Stimulated activated CD8-positive, alpha-beta memory T cell treated with anti-CD3 and anti-CD28 coated beads, Interleukin-4, amount 100 ng/mL, for 1 hour (primary cell): ENCODE measurements around the gene PUS3.
A peak's percentile ranks its signal among the peaks of the same experiment; 100 is the strongest.
"Not testable (repeated sequence)": the region's sequence is repeated elsewhere in the genome, so short reads cannot be mapped to it uniquely, and the experiment has no call there.

Experiments
- DNase-seq, 2 donors: peaks; one replicate each; pipeline ENCODE4 v3.0.0-alpha.2; 2020; ENCODE audit warnings: low read depth in 2 of 2, low spot score in 1 of 2

PUS3 gene

DNA sequence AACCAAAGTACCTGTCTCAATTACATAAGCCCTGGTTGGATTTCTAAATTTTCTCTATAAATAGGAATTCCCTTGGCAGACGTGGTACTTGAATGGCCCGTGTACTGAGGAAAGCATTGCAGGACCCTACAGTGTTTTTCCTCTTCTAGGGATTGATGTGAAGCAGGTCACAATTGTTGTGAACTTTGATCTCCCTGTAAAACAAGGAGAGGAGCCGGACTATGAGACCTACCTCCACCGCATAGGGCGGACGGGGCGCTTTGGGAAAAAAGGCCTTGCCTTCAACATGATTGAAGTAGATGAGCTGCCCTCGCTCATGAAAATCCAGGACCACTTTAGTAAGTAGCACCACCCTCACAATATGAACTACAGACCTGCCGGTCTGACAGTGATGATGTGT, 18.0 kb upstream of the PUS3 start:
- no peak for DNase-seq

DNA sequence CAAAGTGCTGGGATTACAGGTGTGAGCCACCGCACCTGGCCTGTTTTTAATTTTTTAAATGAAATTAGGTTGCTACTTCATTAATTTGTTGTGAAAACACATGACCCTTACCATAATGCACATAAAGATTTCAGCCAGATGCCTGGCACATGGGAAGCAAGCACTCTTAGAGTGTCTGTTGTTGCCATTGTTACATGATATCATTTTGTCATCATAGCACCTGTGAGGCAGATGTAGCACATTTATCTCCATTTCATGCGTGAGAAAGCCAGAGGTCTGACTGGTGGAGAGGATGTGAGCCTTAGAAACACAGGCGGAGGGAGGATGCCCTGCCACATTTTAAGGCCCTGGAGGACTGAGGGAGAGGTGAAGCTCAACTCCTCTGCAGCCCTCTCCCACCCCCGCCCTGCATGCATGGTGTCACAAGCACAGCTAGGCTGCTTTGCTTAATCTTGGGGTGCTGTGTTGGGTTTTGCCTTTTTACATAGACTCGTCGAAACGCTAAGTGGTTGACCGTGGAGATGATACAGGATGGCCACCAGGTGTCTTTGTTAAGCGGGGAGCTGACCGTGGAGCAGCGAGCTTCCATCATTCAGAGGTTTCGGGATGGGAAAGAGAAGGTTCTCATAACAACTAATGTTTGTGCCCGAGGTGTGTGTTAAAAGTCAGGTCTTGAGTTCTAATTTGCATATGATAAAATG, 15.3 kb upstream of the PUS3 start:
- no peak for DNase-seq

- no peak for DNase-seq
Observed at GRCh38 chr11:125916683-125917347, 13.8 kb upstream of the PUS3 start.

- not testable (repeated sequence) for DNase-seq
Observed at GRCh38 chr11:125914601-125915000, 11.6 kb upstream of the PUS3 start.

DNA sequence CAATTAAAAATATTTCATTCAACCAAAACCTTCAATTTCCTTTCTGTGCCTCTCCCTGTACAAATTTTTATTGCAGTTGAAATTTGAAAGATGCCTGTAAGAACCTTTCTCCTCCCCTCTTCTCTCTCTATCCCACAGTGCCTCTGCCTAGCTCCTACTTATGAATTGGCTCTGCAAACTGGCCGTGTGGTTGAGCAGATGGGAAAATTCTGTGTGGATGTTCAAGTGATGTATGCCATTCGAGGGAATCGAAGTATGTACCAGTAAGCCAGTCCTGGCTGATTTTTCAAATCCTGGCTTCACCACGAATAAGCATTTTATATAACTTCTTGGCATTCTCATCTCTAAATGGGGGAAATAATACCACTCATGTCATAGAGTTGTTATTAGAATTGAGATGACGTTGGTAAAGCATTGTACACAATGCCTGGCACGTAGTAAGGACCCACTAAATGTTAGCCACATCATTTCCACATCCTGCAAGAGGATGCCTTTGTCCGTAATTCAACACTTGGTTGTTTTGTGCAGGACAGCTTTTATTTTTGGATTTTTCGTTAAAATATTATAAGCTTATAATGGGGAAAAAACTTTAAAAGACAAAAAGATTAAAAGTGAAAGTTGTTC, 7.3 kb upstream of the PUS3 start:
- no peak for DNase-seq

- DNase-seq, result no peak
Observed at GRCh38 chr11:125904678-125905077, 1.7 kb upstream of the PUS3 start.

- no peak for DNase-seq
Observed at GRCh38 chr11:125903711-125904659, 979 bp upstream of the PUS3 start, which contains the start of gene DDX25. TSS of gene DDX25 (plus strand) at chr11:125904508. CDS start at chr11:125904518, 10 bp downstream.

DNA sequence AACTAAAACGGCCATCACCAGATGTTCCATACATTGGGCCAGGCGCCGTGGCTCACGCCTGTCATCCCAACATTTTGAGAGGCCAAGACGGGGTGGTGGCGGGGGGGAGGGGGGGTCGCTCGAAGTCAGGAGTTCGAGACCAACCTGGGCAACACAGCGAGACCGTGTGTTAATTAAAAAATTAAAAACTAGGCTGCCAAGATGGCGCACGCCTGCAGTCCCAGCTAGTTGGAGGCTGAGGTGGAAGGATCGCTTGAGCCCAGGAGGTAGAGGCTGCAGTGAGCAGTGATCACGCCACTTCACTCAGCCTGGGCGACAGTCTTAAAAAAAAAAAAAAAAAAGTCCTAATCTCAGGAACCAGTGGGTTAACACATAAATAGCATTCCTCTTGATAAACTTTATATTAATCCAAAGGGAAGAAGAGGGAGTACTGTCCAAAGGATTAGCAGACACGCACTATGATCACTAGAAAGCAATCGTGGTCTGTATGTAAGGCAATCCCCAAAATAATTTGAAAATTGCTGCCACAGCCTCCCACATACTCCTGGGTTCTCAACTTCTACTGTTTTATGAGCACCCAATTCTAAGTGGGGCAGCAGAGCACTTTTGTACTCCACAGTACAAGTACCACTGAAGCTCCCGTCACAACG, 604 bp downstream of the PUS3 start:
- no peak for DNase-seq

GRCh38 chr11:125901872-125902271, 1.1 kb downstream of the PUS3 start:
- no peak for DNase-seq

GRCh38 chr11:125892994-125893393, 10.0 kb downstream of the PUS3 start:
- DNase-seq, result no peak

GRCh38 chr11:125892071-125892470, 10.9 kb downstream of the PUS3 start:
- DNase-seq, result no peak

- DNase-seq, result no peak
Observed at GRCh38 chr11:125890447-125891100, 12.4 kb downstream of the PUS3 start.

- DNase-seq, result peak; percentile 81 to 85
Observed at GRCh38 chr11:125887373-125888324, 15.4 kb downstream of the PUS3 start, which contains the start of gene HYLS1. TSS of gene HYLS1 (plus strand) at chr11:125887668. CDS start at chr11:125899369, 11,701 bp downstream.

DNA sequence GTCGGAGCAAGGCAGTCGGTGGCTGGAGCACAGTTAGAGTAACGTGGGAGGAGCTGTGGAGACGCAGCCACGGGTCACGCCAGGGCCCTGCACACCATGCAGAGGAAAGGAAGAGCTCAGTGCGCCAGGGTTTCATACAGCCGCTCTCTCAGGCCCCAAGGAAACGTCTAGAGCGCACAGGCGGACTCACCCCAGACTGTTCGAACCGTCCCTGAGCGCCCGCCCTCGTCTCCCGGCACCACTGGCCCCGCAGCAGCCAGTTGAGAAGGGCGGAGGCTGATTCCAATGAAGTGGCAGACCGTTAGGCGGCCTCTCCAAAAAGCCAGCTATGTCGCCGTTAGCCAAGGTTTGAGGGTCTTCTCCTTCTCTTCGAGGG, 16.0 kb downstream of the PUS3 start:
- no peak for DNase-seq

DNA sequence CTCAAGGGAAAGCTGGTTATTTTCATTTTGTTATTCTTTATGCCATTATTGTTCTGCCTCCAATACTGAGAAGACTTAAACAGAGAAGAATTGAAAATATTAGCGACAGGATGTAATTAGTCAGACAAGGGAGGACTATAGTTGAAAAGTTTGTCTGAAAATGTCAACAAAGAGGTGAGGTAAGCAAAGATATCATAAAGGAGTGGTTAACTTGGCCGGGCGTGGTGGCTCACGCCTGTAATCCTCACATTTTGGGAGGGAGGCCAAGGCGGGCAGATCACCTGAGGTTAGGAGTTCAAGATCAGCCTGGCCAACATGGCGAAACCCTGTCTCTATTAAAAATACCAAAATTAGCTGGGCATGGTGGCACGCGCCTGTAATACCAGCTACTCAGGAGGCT, 19.6 kb downstream of the PUS3 start:
- no peak for DNase-seq

DNA sequence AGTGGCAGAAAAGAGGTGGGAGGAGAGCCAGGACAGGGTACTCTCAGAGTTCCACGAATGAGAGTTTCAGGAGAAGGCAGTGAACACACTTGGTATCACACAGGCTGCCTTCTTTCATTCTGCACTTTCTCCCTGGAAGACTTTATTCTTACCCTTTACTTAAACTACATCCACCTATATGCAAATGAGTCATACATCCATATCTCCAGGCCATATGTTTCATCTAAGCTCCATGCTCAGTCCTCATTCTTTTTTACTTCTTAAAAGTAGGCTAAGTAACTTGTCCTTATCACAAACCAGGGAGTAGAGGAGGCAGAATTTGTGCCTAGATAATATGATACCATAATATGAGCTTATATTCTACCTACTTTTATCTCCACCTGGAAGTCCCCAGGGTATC, 21.7 kb downstream of the PUS3 start:
- no peak for DNase-seq

- DNase-seq, result no peak
Observed at GRCh38 chr11:125874556-125875124, 28.4 kb downstream of the PUS3 start.

DNA sequence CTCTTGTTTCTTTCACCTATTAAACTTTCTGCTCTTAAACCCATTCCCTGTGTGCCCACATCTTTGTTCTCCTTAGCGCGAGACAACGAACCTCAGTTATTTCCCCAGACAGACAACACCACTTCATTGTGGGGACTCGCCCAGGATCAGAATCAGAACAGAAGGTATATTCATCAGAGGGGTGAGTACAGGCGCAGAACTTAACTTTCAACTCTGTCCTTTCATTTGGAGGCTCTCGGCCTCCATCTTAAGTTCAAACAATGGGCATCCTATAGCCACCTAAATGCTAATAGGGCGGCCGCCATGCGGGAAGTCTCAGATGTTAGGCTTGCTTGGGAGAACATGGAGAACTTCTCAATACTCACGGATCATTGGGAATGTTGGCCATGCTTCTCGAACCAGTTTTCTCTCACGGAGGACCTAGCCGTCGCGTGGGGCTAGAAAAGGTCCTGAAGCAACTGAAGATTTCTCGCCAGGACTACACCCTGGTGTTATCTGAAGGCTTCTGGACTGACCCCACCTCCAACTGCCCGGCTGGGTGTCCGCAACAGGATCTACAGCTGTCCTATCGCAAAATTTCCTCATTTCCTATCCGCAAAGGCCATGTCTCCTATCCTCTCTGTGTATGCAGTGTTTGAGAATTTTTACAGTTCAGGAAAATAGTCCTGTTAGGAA, 29.0 kb downstream of the PUS3 start:
- no peak for DNase-seq
